ENCODE measurements around the gene CEP128.
"Not testable (repeated sequence)": the region's sequence is repeated elsewhere in the genome, so short reads cannot be mapped to it uniquely, and the experiment has no call there.

Gene CEP128

GRCh38 chr14:80926397-80927082 lies 15.0 kb downstream of the CEP128 start:
- Histone ChIP-seq H3K36me3 (replicated peaks; ENCODE audit: low read depth, low read length) (peaks cover 39% of the 10 kb centered on the region), H3K9ac (ENCODE audit: low read length) (no peak overlapping the region), H3K9me3 (ENCODE audit: insufficient read depth, low read length) (peaks cover 8% of the 10 kb centered on the region), H3K4me1 (ENCODE audit: low read length) (peaks cover 23% of the 10 kb centered on the region), H2AFZ (ENCODE audit: low read depth, low read length) (no peak overlapping the region), H4K20me1 (ENCODE audit: insufficient read depth, low read length) (peaks cover 18% of the 10 kb centered on the region; the same call in 1 of the 2 replicates), H3K4me3 (ENCODE audit: low read length) (no peak overlapping the region), H3K79me2 (ENCODE audit: low read length) (peaks cover 42% of the 10 kb centered on the region), H3K27ac (ENCODE audit: low read length) (no peak overlapping the region), H3K27me3 (ENCODE audit: low read depth, low read length) (no peaks in the 10 kb centered on the region), H3K4me2 (ENCODE audit: low read length) (no peak overlapping the region)
- no peak for TF ChIP-seq EZH2phosphoT487 (IDR thresholded peaks at IDR 0.05; ENCODE audit: low read depth)
- TF ChIP-seq, protein P1, sequence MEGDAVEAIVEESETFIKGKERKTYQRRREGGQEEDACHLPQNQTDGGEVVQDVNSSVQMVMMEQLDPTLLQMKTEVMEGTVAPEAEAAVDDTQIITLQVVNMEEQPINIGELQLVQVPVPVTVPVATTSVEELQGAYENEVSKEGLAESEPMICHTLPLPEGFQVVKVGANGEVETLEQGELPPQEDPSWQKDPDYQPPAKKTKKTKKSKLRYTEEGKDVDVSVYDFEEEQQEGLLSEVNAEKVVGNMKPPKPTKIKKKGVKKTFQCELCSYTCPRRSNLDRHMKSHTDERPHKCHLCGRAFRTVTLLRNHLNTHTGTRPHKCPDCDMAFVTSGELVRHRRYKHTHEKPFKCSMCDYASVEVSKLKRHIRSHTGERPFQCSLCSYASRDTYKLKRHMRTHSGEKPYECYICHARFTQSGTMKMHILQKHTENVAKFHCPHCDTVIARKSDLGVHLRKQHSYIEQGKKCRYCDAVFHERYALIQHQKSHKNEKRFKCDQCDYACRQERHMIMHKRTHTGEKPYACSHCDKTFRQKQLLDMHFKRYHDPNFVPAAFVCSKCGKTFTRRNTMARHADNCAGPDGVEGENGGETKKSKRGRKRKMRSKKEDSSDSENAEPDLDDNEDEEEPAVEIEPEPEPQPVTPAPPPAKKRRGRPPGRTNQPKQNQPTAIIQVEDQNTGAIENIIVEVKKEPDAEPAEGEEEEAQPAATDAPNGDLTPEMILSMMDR (IDR thresholded peaks at IDR 0.05; ENCODE audit: low read depth, low read length), result no peak

DNA sequence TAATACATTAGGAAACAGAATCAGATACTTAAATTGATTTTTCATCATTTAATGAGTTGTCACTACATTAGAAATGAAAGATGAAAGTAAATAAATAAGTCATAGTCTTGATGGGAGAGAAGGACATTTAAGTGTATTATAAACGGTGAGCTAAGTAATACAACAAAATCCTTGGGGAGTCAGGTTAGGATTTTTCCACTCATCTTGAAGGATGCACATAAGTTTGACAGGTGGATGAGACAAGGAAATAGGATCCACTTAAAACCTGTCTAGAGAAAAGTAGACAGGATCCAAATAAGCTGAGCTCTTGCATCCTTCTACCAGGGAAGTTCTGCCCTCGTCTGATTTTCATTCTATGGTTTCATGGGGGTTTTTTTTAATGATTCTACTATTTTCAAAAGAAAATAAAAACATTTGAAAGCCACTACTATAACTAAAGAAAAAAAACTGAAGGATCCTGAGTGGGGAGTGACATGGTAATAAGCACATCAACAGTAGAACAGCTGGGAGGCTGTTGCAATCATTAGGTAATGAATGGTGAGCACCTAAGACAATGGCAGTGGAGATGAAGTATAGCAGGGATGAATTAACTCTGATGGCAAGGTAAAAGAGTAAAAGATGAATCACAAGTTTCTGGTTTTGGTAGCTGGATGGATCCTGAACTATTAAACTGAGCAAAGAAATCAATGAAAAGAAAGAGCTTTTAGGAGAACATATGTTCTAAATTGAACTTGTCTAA lies 17.0 kb downstream of the CEP128 start:
- Histone ChIP-seq H4K20me1 (ENCODE audit: insufficient read depth, low read length) (peaks cover 4% of the 10 kb centered on the region; the same call in 1 of the 2 replicates), H3K4me1 (ENCODE audit: low read length) (peaks cover 3% of the 10 kb centered on the region), H2AFZ (ENCODE audit: low read depth, low read length) (no peak overlapping the region), H3K36me3 (replicated peaks; ENCODE audit: low read depth, low read length) (peaks cover 37% of the 10 kb centered on the region), H3K9ac (ENCODE audit: low read length) (no peak overlapping the region), H3K9me3 (ENCODE audit: insufficient read depth, low read length) (peaks cover 8% of the 10 kb centered on the region; the same call in 1 of the 2 replicates), H3K4me2 (ENCODE audit: low read length) (no peak overlapping the region), H3K79me2 (ENCODE audit: low read length) (peaks cover 29% of the 10 kb centered on the region), H3K27ac (ENCODE audit: low read length) (no peak overlapping the region), H3K4me3 (ENCODE audit: low read length) (no peak overlapping the region), H3K27me3 (ENCODE audit: low read depth, low read length) (no peaks in the 10 kb centered on the region)
- TF ChIP-seq, protein P1 (IDR thresholded peaks at IDR 0.05; ENCODE audit: low read depth, low read length), result no peak
- no peak for TF ChIP-seq EZH2phosphoT487 (IDR thresholded peaks at IDR 0.05; ENCODE audit: low read depth)

- Histone ChIP-seq H3K27me3 (ENCODE audit: low read depth, low read length) (no peaks in the 10 kb centered on the region), H3K4me3 (ENCODE audit: low read length) (no peak overlapping the region), H3K79me2 (ENCODE audit: low read length) (peaks cover 19% of the 10 kb centered on the region), H3K9ac (ENCODE audit: low read length) (no peak overlapping the region), H3K4me1 (ENCODE audit: low read length) (no peaks in the 10 kb centered on the region), H3K27ac (ENCODE audit: low read length) (no peak overlapping the region), H3K36me3 (replicated peaks; ENCODE audit: low read depth, low read length) (peaks cover 27% of the 10 kb centered on the region), H2AFZ (ENCODE audit: low read depth, low read length) (no peak overlapping the region), H3K9me3 (ENCODE audit: insufficient read depth, low read length) (no peaks in the 10 kb centered on the region), H3K4me2 (ENCODE audit: low read length) (no peak overlapping the region), H4K20me1 (ENCODE audit: insufficient read depth, low read length) (no peaks in the 10 kb centered on the region)
- TF ChIP-seq EZH2phosphoT487 (IDR thresholded peaks at IDR 0.05; ENCODE audit: low read depth), result no peak
- TF ChIP-seq, protein P1 (IDR thresholded peaks at IDR 0.05; ENCODE audit: low read depth, low read length), result no peak
These were observed 18.2 kb downstream of the CEP128 start for GRCh38 chr14:80923368-80923767.

DNA sequence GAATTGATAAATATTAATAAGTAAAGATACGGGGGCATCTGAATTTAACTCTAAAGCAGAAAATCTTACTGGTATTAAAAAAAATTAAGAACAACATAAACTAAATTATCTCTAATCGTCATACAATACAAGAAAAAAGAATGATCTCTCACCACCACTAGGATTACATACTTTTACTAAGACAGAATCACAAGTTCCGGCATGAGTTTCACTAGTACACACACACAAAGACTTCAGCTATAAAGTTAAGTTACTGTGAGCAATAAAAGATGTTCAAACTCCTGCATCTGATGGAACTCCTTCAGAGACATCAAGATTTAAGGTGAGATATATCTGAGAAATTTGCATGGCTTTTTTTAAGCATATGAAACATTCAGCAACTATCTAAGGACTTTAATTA lies 21.9 kb downstream of the CEP128 start:
- TF ChIP-seq EZH2phosphoT487 (IDR thresholded peaks at IDR 0.05; ENCODE audit: low read depth), result no peak
- TF ChIP-seq, protein P1 (IDR thresholded peaks at IDR 0.05; ENCODE audit: low read depth, low read length), result no peak
- H4K20me1 ChIP-seq (ENCODE audit: insufficient read depth, low read length), result no peaks in the 10 kb centered on the region
- no peak overlapping the region for H3K27ac ChIP-seq (ENCODE audit: low read length)
- H3K79me2 ChIP-seq (ENCODE audit: low read length), result no peaks in the 10 kb centered on the region
- no peak overlapping the region for H3K4me3 ChIP-seq (ENCODE audit: low read length)
- no peak overlapping the region for H3K4me2 ChIP-seq (ENCODE audit: low read length)
- H3K9ac ChIP-seq (ENCODE audit: low read length), result no peak overlapping the region
- no peaks in the 10 kb centered on the region for H3K9me3 ChIP-seq (ENCODE audit: insufficient read depth, low read length)
- peaks cover 18% of the 10 kb centered on the region for H3K36me3 ChIP-seq (replicated peaks; ENCODE audit: low read depth, low read length)
- H3K4me1 ChIP-seq (ENCODE audit: low read length), result no peaks in the 10 kb centered on the region
- H2AFZ ChIP-seq (ENCODE audit: low read depth, low read length), result no peak overlapping the region
- no peaks in the 10 kb centered on the region for H3K27me3 ChIP-seq (ENCODE audit: low read depth, low read length)

DNA sequence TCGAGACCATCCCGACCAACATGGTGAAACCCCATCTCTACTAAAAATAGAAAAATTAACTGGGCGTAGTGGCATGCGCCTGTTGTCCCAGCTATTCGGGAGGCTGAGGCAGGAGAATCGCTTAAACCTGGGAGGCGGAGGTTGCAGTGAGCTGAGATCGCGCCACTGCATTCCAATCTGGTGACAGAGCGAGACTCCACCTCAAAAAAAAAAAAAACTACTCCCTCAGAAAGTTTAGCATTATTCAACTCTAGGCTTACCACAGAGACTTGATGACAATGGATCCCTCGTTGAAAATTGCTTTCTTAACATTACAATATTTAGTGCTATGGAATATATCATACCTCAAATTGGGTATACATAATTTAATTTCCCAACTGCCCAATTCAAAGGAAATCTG lies 29.5 kb downstream of the CEP128 start:
- not testable (repeated sequence) for H3K4me1 ChIP-seq (ENCODE audit: low read length); H3K4me3 ChIP-seq (ENCODE audit: low read length); H3K79me2 ChIP-seq (ENCODE audit: low read length); H4K20me1 ChIP-seq (ENCODE audit: insufficient read depth, low read length); H3K9ac ChIP-seq (ENCODE audit: low read length); H3K27me3 ChIP-seq (ENCODE audit: low read depth, low read length); H2AFZ ChIP-seq (ENCODE audit: low read depth, low read length); H3K9me3 ChIP-seq (ENCODE audit: insufficient read depth, low read length); H3K4me2 ChIP-seq (ENCODE audit: low read length); H3K27ac ChIP-seq (ENCODE audit: low read length)
- H3K36me3 ChIP-seq (replicated peaks; ENCODE audit: low read depth, low read length), result peaks cover 18% of the 10 kb centered on the region
